Esophagus mucosa (tissue), 1 donor: ENCODE results near the gene PLIN3. TPM values are rescaled to one million over a fixed set of nuclear protein-coding genes. Genes with fewer than 3 reads are reported as not detected.
"Not testable (repeated sequence)": the region's sequence is repeated elsewhere in the genome, so short reads cannot be mapped to it uniquely, and the experiment has no call there.

Source experiments
- ATAC-seq: fragments of 200-7000 bp; cut with Tn5 transposase; one replicate; pipeline ENCODE4 v1.9.1; 2020
- total RNA-seq: library from RNA; stranded (reverse); gene quantifications from one replicate; pipeline ENCODE4 v1.2.4, GENCODE V29; 2023
- donor health status: DM: yes; HTN: yes; CAD: no.

The PLIN3 gene
- total RNA-seq, 1 donor from 2014 or later, result 152 TPM

- no peak for ATAC-seq
Measured at GRCh38 chr19:4844348-4845179, 22.9 kb downstream of the PLIN3 start.

DNA sequence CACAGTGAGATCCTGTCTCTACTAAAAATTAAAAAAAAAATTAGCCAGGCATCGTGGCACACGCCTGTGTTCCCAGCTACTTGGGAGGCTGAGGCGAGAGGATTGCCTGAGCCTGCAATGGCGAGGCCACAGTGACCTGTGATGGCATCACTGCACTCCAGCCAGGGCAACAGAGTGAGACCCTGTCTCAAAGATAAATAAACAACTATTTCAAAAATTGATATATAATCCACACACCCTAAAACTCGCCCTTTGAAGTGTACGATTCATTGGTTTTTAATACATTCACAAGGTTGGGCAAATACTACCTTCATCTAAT lies 23.9 kb downstream of the PLIN3 start:
- no peak for ATAC-seq

GRCh38 chr19:4839192-4839591 lies 28.3 kb downstream of the PLIN3 start:
- no peak for ATAC-seq

- ATAC-seq, result no peak
Measured at GRCh38 chr19:4832776-4833175, 34.7 kb downstream of the PLIN3 start.

- not testable (repeated sequence) for ATAC-seq
Measured at GRCh38 chr19:4831979-4832340, 35.5 kb downstream of the PLIN3 start.

DNA sequence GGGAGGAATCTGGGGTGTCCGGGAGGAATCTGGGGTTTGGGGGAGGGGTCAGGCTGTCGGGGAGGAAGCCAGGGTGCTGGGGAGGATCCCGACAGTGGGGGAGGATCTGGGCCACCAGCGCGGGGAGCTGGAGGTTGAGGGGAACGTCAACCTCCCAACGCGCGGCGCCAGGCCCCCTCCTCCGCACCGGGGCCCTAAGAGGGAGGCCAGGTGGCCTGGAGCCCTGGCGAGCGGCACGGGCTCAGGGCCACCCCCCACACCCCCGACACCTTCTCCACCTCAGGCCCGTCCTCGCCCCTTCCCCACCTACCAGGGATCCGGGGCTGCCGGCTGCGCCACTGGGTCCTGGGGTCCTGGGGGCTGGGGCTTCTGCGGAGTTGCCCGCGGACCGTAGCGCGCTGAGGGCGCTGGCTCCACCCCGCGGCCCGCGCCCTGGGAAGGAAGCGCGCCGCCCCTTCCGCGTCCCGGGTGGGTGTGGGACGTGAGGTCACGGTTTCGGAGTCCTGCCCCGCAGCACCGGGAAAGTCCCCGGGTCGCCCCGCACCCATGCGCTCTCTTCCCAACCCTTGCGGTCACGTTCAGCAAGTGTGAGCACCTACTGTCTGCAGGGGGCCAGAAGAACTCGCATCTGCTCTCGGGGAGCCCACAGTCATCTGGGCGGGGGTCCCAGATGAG lies 36.0 kb downstream of the PLIN3 start, which contains the start of gene TICAM1:
Gene TICAM1 (minus strand): TSS at position 409 of the 675 bp plus-strand sequence. CDS start 13,335 bp downstream, outside the sequence.
- ATAC-seq, result peak; percentile 93

DNA sequence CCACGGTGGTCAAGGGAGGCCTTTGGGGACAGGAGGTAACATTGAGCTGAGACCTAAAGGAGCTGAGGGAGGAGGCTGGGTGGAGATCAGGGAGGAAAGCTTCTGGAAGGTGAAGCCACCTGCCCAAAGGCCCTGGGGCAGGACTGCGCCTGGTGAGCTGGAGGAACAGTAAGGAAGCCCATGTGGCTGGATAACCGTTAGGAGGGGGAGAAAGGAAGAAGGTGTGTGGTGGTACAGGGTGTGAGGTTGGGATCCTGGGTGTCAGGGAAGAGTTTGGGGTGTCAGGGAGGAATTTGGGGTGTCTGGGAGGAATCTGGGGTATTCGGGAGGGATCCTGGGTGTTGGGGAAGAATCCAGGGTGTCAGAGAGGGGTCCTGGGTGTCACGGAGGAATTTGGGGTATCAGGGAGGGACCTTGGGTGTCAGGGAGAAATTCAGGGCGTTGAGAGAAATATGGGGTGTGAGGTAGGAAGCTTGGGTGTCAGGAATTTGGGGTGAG lies 36.6 kb downstream of the PLIN3 start:
- ATAC-seq, result peak; percentile 52

DNA sequence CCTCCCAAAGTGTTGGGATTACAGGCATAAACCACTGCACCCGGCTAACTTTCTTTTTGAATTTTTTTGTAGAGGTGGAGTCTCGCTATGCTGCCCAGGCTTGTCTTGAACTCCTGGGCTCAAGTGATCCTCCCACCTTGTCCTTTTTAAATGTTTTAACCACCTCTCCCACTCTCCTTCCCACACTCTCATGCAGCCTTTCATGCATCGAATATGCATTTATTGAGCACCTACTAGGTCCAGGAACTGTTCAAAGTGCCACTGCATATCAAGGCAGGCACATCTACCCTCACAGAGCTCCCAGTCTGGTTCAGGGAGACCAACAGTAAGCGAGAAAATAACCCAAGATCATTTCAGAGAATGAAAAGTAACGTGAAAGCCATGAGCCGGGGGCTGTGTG lies 37.1 kb downstream of the PLIN3 start:
- no peak for ATAC-seq

DNA sequence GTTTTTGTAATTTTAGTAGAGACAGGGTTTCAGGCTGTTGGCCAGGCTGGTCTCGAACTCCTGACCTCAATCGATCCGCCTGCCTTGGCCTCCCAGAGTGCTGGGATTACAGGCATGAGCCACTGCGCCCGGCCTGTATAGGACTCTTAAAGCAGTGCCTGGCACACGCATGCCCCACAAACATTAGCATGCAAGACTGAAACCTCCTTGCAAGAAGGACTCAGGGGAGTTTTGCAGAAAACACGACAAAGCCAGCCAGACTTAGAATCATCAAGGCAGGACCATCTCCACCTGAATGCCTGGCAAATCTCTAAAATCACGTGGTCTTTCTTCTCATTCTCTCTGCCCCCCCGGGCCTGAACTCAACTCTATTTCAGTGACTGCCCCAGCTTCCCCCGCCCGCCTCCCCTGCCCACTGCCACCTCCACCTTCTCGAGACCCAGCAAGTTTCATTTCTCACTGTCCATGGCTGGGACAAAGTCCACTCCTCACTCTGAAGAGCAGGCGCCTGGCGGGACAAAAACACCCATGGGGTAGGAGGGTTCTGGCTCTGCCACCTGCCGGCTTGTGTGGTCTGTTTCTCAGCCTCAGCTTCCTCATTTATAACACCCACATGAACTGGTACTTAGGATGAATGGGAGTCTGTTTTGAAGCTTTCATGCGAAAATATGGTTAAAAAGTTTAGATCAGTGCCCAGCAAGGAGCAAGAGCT lies 38.3 kb downstream of the PLIN3 start:
- no peak for ATAC-seq

DNA sequence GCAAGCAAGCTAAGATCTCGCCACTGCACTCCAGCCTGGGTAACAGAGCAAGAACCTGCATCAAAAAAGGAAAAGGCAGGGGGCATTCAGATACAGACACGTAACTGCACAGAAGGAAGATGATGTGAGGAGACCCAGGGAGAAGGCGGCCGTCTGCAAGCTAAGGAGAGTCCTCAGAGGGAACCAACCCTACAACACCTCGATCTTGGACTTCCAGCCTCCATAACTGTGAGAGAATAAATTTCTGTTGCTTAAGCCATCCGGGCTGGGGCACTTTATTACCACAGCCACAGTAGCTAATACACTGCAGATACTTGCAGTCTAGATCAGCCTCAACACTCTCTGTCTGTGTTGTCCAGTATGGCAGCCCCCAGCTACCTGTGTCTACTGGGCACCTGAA lies 43.9 kb downstream of the PLIN3 start:
- ATAC-seq, result no peak

- not testable (repeated sequence) for ATAC-seq
Measured at GRCh38 chr19:4822354-4822753, 45.1 kb downstream of the PLIN3 start.

GRCh38 chr19:4821265-4821664 lies 46.2 kb downstream of the PLIN3 start:
- no peak for ATAC-seq

GRCh38 chr19:4817467-4818277 lies 49.8 kb downstream of the PLIN3 start:
- ATAC-seq, result no peak

DNA sequence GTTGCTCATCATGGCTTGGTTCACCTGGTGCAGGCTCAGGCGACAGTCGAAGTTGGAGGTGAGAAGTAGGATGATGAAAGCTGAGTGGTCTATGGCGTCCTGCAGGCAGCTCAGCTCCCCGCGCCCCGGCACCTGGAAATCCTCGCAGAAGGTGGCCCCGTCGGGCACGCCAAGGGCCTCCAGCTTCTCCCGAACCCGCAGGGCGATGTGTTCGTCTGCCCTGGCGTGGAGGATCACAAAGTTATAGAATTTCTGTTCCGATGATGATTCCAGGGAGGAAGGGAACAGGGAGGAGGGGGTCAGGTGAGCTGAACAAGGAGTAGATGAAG lies 50.6 kb downstream of the PLIN3 start:
- ATAC-seq, result no peak

DNA sequence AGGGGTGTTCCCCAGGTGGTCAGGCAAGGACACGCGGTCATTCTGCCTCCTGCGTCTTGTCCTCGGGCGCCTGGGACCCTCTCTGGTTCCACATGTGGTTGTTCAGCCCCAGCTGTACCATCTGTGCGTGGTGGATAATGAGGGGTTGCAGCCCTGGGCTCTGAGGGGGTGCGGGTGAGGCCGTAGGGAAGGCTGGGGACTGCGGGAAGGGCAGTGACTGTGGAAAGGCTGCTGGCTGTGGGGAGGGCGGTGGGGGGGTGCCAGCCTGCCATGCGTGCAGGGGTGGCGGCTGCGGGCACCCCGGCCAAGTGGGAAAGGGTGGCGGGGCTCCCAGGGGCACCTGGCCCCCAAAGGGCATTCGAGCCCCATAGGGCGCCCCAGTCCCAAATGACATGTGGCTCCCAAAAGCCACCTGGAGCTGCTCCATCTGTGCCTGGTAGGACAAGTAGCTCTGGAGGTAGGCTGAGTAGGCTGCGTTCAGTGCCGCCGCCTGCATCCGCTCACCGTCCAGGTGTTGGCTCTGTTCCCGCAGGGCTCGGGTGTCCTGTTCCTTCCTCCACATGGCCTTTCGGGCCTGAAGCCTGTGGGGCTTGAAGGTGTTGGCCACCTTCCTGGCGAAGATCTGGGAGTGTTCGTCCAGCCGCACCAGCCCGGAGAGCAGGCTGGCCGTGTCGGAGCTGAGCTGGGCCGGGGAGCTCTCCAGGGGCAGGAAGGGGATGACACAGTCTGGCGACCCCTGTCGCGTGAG lies 51.1 kb downstream of the PLIN3 start:
- ATAC-seq, result no peak

GRCh38 chr19:4815426-4816201 lies 51.9 kb downstream of the PLIN3 start:
- peak; percentile 76 for ATAC-seq

DNA sequence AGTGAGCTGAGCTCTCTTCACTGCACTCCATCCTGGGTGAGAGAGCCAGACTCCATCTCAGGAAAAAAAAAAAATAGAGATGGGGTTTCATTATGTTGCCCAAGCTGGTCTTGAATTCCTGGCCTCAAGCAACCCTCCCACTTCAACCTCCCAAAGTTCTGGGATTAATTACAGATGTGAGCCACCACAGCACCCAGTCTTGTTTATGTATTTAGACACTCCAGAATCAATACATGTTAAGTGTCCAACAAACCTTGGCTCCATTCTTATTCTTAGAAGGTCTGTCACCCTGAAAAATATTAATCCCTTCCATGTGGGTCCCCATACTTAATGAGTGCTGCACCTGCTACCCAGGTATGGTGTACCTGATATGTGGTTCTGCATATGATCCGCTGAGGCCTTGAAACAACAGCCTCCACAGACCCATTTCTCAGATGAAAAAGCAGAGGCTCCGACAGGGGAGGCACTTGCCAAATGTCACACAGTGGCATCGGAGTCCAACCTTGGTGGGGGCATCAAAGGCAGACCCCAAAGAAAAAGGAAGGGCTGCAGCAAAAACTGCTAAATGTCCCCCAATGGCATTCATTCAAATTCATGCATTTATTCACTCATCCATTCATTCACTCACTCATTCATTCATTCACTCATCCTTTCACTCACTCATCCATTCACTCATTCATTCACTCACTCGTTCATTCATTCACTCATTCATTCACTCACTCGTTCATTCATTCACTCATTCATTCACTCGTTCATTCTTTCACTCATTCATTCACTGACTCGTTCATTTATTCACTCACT lies 52.6 kb downstream of the PLIN3 start:
- ATAC-seq, result no peak

DNA sequence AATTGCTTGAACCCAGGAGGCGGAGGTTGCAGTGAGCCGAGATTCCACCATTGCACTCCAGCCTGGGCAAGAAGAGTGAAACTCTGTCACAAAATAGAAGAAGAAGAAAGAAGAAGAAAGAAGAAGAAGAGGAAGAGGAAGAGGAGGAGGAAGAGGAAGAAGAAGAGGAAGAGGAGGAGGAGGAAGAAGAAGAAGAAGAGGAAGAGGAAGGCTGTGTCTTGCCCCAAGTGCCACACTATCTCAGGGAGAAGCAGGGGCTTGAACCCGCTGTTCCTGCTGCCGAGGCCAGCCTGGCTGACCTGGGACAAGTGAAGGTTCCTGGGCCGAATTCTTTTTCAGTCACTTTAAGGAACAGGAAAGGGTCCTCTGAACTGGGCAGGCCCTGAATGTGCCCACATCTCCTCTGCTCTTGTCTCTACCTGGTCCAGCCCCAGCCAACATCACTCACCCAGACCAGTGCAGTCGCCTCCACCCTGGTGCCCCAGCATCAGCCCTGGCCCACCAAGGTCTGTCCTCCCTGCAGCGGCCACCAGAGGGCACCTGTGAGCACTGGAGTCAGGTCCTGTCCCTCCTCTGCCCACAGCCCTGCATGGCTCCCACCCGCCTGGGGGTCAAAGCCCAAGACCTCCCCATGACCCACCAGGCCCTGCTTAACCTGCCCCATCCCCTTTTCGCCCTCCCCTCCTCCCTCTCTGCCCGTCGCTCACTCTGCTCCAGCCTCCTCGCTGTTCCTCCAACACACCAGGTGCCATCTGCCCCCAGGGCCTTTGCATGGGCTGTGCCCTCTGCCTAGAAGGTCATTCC lies 55.9 kb downstream of the PLIN3 start:
- ATAC-seq, result peak; percentile 64

DNA sequence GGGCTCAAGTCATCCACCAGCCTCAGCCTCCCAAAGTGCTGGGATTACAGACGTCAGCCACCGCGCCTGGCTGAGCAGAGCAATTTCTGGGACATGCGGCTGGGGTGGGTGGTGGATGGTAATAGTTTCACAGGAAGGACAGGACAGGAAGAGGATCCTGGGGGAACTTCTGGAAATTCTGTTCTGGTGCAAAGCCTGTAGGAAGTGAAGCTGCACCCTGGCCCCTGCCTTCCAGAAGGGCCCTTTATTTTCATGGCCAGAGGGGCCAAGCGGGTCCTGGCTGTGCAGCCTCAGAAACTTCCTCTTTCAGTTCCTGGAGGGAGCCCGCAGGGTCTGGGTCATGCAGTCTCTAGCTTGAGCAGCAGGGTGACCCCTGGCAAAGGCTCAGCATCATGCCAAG lies 60.3 kb downstream of the PLIN3 start:
- no peak for ATAC-seq
